Measurements from ENCODE around the gene HAGH. TPM values are rescaled to one million over a fixed set of nuclear protein-coding genes. Genes with fewer than 3 reads are reported as not detected.

Gene HAGH
- polyA plus RNA-seq, 1 donor from 2014 or later, result 163 TPM

GRCh38 chr16:1787056-1787321 lies 39.6 kb downstream of the HAGH start:
- Histone ChIP-seq H3K9me2 (ENCODE audit: insufficient read depth, low read length) (no peaks in the 10 kb centered on the region), H3K79me2 (replicated peaks; ENCODE audit: insufficient read depth, low read length) (peaks cover 16% of the 10 kb centered on the region), H3K9ac (ENCODE audit: low read length) (no peak overlapping the region), H3K27ac (ENCODE audit: low read length) (no peak overlapping the region), H3K27me3 (ENCODE audit: insufficient read depth, low read depth, low read length) (no peaks in the 10 kb centered on the region), H4K20me1 (ENCODE audit: insufficient read depth) (no peaks in the 10 kb centered on the region), H3K4me2 (ENCODE audit: low read length) (no peak overlapping the region), H3K36me3 (ENCODE audit: insufficient read depth, low read length) (no peaks in the 10 kb centered on the region), H3K4me3 (ENCODE audit: low read length) (no peak overlapping the region), H3K9me3 (ENCODE audit: low read length) (no peaks in the 10 kb centered on the region), H3F3A (ENCODE audit: insufficient read depth, low read length, poor library complexity, severe bottlenecking) (no peaks in the 10 kb centered on the region), H2AFZ (ENCODE audit: low read depth, low read length) (no peak overlapping the region)
- no peak for TF ChIP-seq CTCF (IDR thresholded peaks at IDR 0.05; ENCODE audit: poor library complexity, severe bottlenecking)
- no peak for TF ChIP-seq EP300 (conservative IDR thresholded peaks at IDR 0.05; ENCODE audit: poor library complexity, severe bottlenecking)
- TF ChIP-seq MXI1 (conservative IDR thresholded peaks at IDR 0.05; ENCODE audit: poor library complexity, severe bottlenecking), result no peak
- no peak for TF ChIP-seq RAD21 (conservative IDR thresholded peaks at IDR 0.05)

- Histone ChIP-seq H3K9me3 (ENCODE audit: low read length) (no peaks in the 10 kb centered on the region), H3K9me2 (ENCODE audit: insufficient read depth, low read length) (no peaks in the 10 kb centered on the region), H3K27me3 (ENCODE audit: insufficient read depth, low read depth, low read length) (no peaks in the 10 kb centered on the region), H3K4me2 (ENCODE audit: low read length) (no peak overlapping the region), H3K79me2 (replicated peaks; ENCODE audit: insufficient read depth, low read length) (peaks cover 21% of the 10 kb centered on the region), H2AFZ (ENCODE audit: low read depth, low read length) (no peak overlapping the region), H3K27ac (ENCODE audit: low read length) (no peak overlapping the region), H3K4me3 (ENCODE audit: low read length) (no peak overlapping the region), H3K9ac (ENCODE audit: low read length) (no peak overlapping the region), H3F3A (ENCODE audit: insufficient read depth, low read length, poor library complexity, severe bottlenecking) (no peaks in the 10 kb centered on the region), H3K36me3 (ENCODE audit: insufficient read depth, low read length) (no peaks in the 10 kb centered on the region), H4K20me1 (ENCODE audit: insufficient read depth) (peaks cover under 1% of the 10 kb centered on the region)
- TF ChIP-seq SMC3 (conservative IDR thresholded peaks at IDR 0.05; ENCODE audit: poor library complexity), result no peak
- no peak for TF ChIP-seq CTCF (IDR thresholded peaks at IDR 0.05; ENCODE audit: poor library complexity, severe bottlenecking)
- TF ChIP-seq, protein P1, sequence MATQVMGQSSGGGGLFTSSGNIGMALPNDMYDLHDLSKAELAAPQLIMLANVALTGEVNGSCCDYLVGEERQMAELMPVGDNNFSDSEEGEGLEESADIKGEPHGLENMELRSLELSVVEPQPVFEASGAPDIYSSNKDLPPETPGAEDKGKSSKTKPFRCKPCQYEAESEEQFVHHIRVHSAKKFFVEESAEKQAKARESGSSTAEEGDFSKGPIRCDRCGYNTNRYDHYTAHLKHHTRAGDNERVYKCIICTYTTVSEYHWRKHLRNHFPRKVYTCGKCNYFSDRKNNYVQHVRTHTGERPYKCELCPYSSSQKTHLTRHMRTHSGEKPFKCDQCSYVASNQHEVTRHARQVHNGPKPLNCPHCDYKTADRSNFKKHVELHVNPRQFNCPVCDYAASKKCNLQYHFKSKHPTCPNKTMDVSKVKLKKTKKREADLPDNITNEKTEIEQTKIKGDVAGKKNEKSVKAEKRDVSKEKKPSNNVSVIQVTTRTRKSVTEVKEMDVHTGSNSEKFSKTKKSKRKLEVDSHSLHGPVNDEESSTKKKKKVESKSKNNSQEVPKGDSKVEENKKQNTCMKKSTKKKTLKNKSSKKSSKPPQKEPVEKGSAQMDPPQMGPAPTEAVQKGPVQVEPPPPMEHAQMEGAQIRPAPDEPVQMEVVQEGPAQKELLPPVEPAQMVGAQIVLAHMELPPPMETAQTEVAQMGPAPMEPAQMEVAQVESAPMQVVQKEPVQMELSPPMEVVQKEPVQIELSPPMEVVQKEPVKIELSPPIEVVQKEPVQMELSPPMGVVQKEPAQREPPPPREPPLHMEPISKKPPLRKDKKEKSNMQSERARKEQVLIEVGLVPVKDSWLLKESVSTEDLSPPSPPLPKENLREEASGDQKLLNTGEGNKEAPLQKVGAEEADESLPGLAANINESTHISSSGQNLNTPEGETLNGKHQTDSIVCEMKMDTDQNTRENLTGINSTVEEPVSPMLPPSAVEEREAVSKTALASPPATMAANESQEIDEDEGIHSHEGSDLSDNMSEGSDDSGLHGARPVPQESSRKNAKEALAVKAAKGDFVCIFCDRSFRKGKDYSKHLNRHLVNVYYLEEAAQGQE (IDR thresholded peaks at IDR 0.05; ENCODE audit: borderline replicate concordance), result no peak
- TF ChIP-seq TAF1 (IDR thresholded peaks at IDR 0.05; ENCODE audit: low read depth), result no peak
- no peak for TF ChIP-seq MXI1 (conservative IDR thresholded peaks at IDR 0.05; ENCODE audit: poor library complexity, severe bottlenecking)
- TF ChIP-seq EP300 (conservative IDR thresholded peaks at IDR 0.05; ENCODE audit: poor library complexity, severe bottlenecking), result no peak
- no peak for TF ChIP-seq EZH2 (IDR thresholded peaks at IDR 0.05; ENCODE audit: borderline replicate concordance, insufficient read depth, low read length, poor library complexity, severe bottlenecking)
- no peak for TF ChIP-seq POLR2AphosphoS5 (IDR thresholded peaks at IDR 0.05)
- TF ChIP-seq RAD21 (conservative IDR thresholded peaks at IDR 0.05), result no peak
Measured at GRCh38 chr16:1786242-1787055, 40.2 kb downstream of the HAGH start.

Measured in neural cell (in vitro differentiated cells).